Measurements from ENCODE around the gene NECTIN2. TPM values are rescaled to one million over a fixed set of nuclear protein-coding genes. Genes with fewer than 3 reads are reported as not detected.
"Not testable (repeated sequence)": the region's sequence is repeated elsewhere in the genome, so short reads cannot be mapped to it uniquely, and the experiment has no call there.

Gene NECTIN2
- total and polyA plus RNA-seq, 8 donors = 1.8 to 160 (median 73.8) TPM

GRCh38 chr19:44925114-44925891 is 79.2 kb downstream of the NECTIN2 start:
- Histone ChIP-seq H3K9me3 (no peaks in the 10 kb centered on the region), H3K4me1 (peaks cover 5 to 37% (median 15%) of the 10 kb centered on the region in 4 donors), H3K36me3 (no peaks in the 10 kb centered on the region), H3K27ac (peak overlapping the region; percentile 44 to 72 (median 58)), H3K4me3 (no peak overlapping the region), H3K27me3 (peaks cover 0 to 4% (median 0%) of the 10 kb centered on the region in 3 donors)
- TF ChIP-seq EP300 (IDR thresholded peaks at IDR 0.05) = no peak
- peak in 1 of 3 donors; percentile 50 for TF ChIP-seq POLR2AphosphoS5 (IDR thresholded peaks at IDR 0.05)
- peak; percentile 52 to 80 for DNase-seq
- WGBS, 5 donors = 28 to 59% (median 52%) methylated on average over 8 of the region's 8 CpGs
- intact Hi-C loops (cut with DNase I; ENCODE audit: low total_unique reads) = no loop called here

DNA sequence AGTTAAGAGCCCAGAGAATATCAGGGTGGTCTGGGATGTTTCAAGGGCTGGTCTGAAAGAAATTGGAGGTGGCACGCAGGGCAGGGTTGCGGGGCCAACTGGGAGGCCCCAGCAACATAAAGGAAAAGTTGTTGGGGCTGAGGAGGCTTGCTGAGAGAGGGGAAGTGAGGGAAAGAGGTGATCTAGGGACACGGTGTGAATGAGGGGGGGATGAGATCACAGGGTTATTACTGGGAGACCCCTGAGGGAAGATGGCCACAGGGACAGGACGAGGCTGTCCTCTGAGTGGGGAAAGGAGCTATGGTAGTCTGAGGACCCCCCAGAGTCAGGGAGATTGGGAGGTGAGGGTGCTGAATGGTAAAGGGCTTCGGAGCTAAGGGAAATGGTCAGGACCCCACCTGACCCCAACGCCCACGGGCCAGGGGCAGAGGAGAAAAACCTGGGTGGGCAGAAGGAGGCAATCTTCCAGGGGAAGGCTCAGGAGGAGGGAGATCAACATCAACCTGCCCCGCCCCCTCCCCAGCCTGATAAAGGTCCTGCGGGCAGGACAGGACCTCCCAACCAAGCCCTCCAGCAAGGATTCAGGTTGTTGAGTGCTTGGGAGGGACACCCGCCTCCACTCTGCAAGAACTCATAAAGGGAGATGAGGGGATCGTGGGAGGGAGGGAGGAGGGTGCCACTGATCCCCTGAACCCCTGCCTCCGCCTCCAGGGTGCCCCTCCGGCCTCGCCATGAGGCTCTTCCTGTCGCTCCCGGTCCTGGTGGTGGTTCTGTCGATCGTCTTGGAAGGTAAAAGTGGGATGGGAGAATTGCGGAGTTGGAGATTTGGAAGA is 80.4 kb downstream of the NECTIN2 start:
- H3K36me3 ChIP-seq; DNase-seq; H3K27me3 ChIP-seq; intact Hi-C loops (cut with DNase I; ENCODE audit: low total_unique reads); H3K9me3 ChIP-seq: not testable (repeated sequence)
- 34 to 63% (median 50%) methylated on average over 9 to 19 of the region's 19 CpGs for WGBS, 5 donors
- Histone ChIP-seq H3K27ac (peak overlapping the region in 3 of 5 donors; percentile 18 to 67 (median 43)), H3K4me1 (peaks cover 5 to 37% (median 15%) of the 10 kb centered on the region in 4 donors), H3K4me3 (peak overlapping the region in 2 of 4 donors; percentile 13 to 24)

- 29 to 48% (median 40%) methylated on average over 5 of the region's 5 CpGs for WGBS, 5 donors
- Histone ChIP-seq H3K36me3 (no peaks in the 10 kb centered on the region), H3K27ac (peak overlapping the region in 3 of 5 donors; percentile 34 to 64 (median 43))
Measured at GRCh38 chr19:44927746-44928145, 81.6 kb downstream of the NECTIN2 start.

GRCh38 chr19:44930088-44930487 is 84.0 kb downstream of the NECTIN2 start:
- no peak overlapping the region for H3K4me3 ChIP-seq
- WGBS, 5 donors = 65 to 83% (median 83%) methylated on average over 7 of the region's 7 CpGs
- DNase-seq = no peak
- H3K9me3 ChIP-seq = no peaks in the 10 kb centered on the region
- peaks cover 0 to 4% (median 0%) of the 10 kb centered on the region in 3 donors for H3K27me3 ChIP-seq
- no peaks in the 10 kb centered on the region for H3K36me3 ChIP-seq
- H3K27ac ChIP-seq = no peak overlapping the region
- peaks cover 5 to 27% (median 15%) of the 10 kb centered on the region in 4 donors for H3K4me1 ChIP-seq
- intact Hi-C loops (cut with DNase I; ENCODE audit: low total_unique reads) = no loop called here
- TF ChIP-seq POLR2AphosphoS5 (IDR thresholded peaks at IDR 0.05) (no peak), EP300 (IDR thresholded peaks at IDR 0.05) (no peak), CTCF (IDR thresholded peaks at IDR 0.05) (no peak), POLR2A (IDR thresholded peaks at IDR 0.05) (no peak)

More at GRCh38 chr19:44927746-44928145, 81.6 kb downstream of the NECTIN2 start:
- Histone ChIP-seq H3K4me3 (no peak overlapping the region), H3K9me3 (no peaks in the 10 kb centered on the region), H3K4me1 (peaks cover 5 to 37% (median 15%) of the 10 kb centered on the region in 4 donors), H3K27me3 (peaks cover 0 to 4% (median 0%) of the 10 kb centered on the region in 3 donors)
- no peak for DNase-seq
- TF ChIP-seq POLR2AphosphoS5 (IDR thresholded peaks at IDR 0.05) (no peak), CTCF (IDR thresholded peaks at IDR 0.05) (no peak), POLR2A (IDR thresholded peaks at IDR 0.05) (no peak), EP300 (IDR thresholded peaks at IDR 0.05) (no peak)
- intact Hi-C loops (cut with DNase I; ENCODE audit: low total_unique reads) = no loop called here

GRCh38 chr19:44931541-44931940 is 85.4 kb downstream of the NECTIN2 start:
- no peak for DNase-seq
- Histone ChIP-seq H3K4me3 (no peak overlapping the region), H3K36me3 (no peaks in the 10 kb centered on the region), H3K9me3 (no peaks in the 10 kb centered on the region), H3K27ac (no peak overlapping the region), H3K27me3 (peaks cover 0 to 2% (median 0%) of the 10 kb centered on the region in 3 donors), H3K4me1 (peaks cover 4 to 20% (median 13%) of the 10 kb centered on the region in 4 donors)
- intact Hi-C loops (cut with DNase I; ENCODE audit: low total_unique reads) = no loop called here
- TF ChIP-seq EP300 (IDR thresholded peaks at IDR 0.05) (no peak), POLR2A (IDR thresholded peaks at IDR 0.05) (no peak), POLR2AphosphoS5 (IDR thresholded peaks at IDR 0.05) (no peak)
- WGBS, 5 donors = 85 to 89% (median 88%) methylated on average over 4 of the region's 4 CpGs

Other genes starting within 250 kb of the NECTIN2 start
- under 1 TPM in 1 of 5 donors, not detected in 4; 0.73 TPM for gene IGSF23, start 232.7 kb upstream of the NECTIN2 start, total RNA-seq
- gene IGSF23, start 232.7 kb upstream of the NECTIN2 start, polyA plus RNA-seq = not detected
- gene PVR, start 202.4 kb upstream of the NECTIN2 start, total RNA-seq = 10 to 100 TPM; 33.2 to 80.8 (median 39.1) TPM
- gene PVR, start 202.4 kb upstream of the NECTIN2 start, polyA plus RNA-seq = 10 to 100 TPM in 1 of 3 donors, 1 to 10 TPM in 2; 4.9 to 15.8 (median 10.0) TPM
- gene CEACAM19, start 174.8 kb upstream of the NECTIN2 start, total RNA-seq = 10 to 100 TPM in 1 of 5 donors, 1 to 10 TPM in 3, under 1 TPM in 1; 0.58 to 17.0 (median 2.9) TPM
- gene CEACAM19, start 174.8 kb upstream of the NECTIN2 start, polyA plus RNA-seq = 1 to 10 TPM; 2.0 to 6.4 (median 2.3) TPM
- not detected for gene CEACAM16, start 147.1 kb upstream of the NECTIN2 start, total RNA-seq
- not detected for gene CEACAM16, start 147.1 kb upstream of the NECTIN2 start, polyA plus RNA-seq
- 100 to 1,000 TPM in 3 of 5 donors, 10 to 100 TPM in 1, 1 to 10 TPM in 1; 4.4 to 322 (median 139) TPM for gene BCL3, start 97.6 kb upstream of the NECTIN2 start, total RNA-seq
- 10 to 100 TPM; 53.5 to 94.1 (median 65.5) TPM for gene BCL3, start 97.6 kb upstream of the NECTIN2 start, polyA plus RNA-seq
- 100 to 1,000 TPM in 1 of 5 donors, 10 to 100 TPM in 4; 13.2 to 178 (median 57.2) TPM for gene CBLC, start 68.4 kb upstream of the NECTIN2 start, total RNA-seq
- 10 to 100 TPM; 23.3 to 50.9 (median 27.4) TPM for gene CBLC, start 68.4 kb upstream of the NECTIN2 start, polyA plus RNA-seq
- 100 to 1,000 TPM in 2 of 5 donors, 10 to 100 TPM in 3; 31.9 to 265 (median 76.8) TPM for gene BCAM, start 37.2 kb upstream of the NECTIN2 start, total RNA-seq
- gene BCAM, start 37.2 kb upstream of the NECTIN2 start, polyA plus RNA-seq = 10 to 100 TPM in 2 of 3 donors, 1 to 10 TPM in 1; 7.3 to 38.7 (median 20.5) TPM
- 100 to 1,000 TPM in 1 of 5 donors, 10 to 100 TPM in 3, 1 to 10 TPM in 1; 7.1 to 100 (median 24.6) TPM for gene TOMM40, start 45.0 kb downstream of the NECTIN2 start, total RNA-seq
- gene TOMM40, start 45.0 kb downstream of the NECTIN2 start, polyA plus RNA-seq = 10 to 100 TPM; 22.5 to 46.8 (median 31.5) TPM
- gene APOE, start 59.5 kb downstream of the NECTIN2 start, total RNA-seq = 100 to 1,000 TPM in 3 of 5 donors, 10 to 100 TPM in 2; 13.4 to 485 (median 235) TPM
- gene APOE, start 59.5 kb downstream of the NECTIN2 start, polyA plus RNA-seq = 100 to 1,000 TPM in 1 of 3 donors, 10 to 100 TPM in 2; 35.1 to 166 (median 72.2) TPM
- 10 to 100 TPM in 1 of 5 donors, 1 to 10 TPM in 2, not detected in 2; 5.4 to 70.6 (median 5.7) TPM for gene APOC1, start 68.3 kb downstream of the NECTIN2 start, total RNA-seq
- 10 to 100 TPM; 13.3 to 68.3 (median 21.9) TPM for gene APOC1, start 68.3 kb downstream of the NECTIN2 start, polyA plus RNA-seq
- not detected for gene APOC4, start 95.9 kb downstream of the NECTIN2 start, total RNA-seq
- under 1 TPM in 1 of 3 donors, not detected in 2; 0.33 TPM for gene APOC4, start 95.9 kb downstream of the NECTIN2 start, polyA plus RNA-seq
- 10 to 100 TPM in 1 of 5 donors, not detected in 4; 16.8 TPM for gene APOC2, start 99.8 kb downstream of the NECTIN2 start, total RNA-seq
- 1 to 10 TPM in 1 of 3 donors, under 1 TPM in 1, not detected in 1; 0.75 to 2.5 TPM for gene APOC2, start 99.8 kb downstream of the NECTIN2 start, polyA plus RNA-seq
- 100 to 1,000 TPM in 2 of 5 donors, 10 to 100 TPM in 3; 39.3 to 152 (median 86.6) TPM for gene CLPTM1, start 109.1 kb downstream of the NECTIN2 start, total RNA-seq
- 10 to 100 TPM; 43.4 to 73.3 (median 60.1) TPM for gene CLPTM1, start 109.1 kb downstream of the NECTIN2 start, polyA plus RNA-seq
- gene RELB, start 155.2 kb downstream of the NECTIN2 start, total RNA-seq = 10 to 100 TPM in 2 of 5 donors, 1 to 10 TPM in 2, not detected in 1; 3.2 to 33.5 (median 10.2) TPM
- 10 to 100 TPM in 2 of 3 donors, 1 to 10 TPM in 1; 9.8 to 27.0 (median 14.9) TPM for gene RELB, start 155.2 kb downstream of the NECTIN2 start, polyA plus RNA-seq
- 100 to 1,000 TPM in 3 of 5 donors, 10 to 100 TPM in 2; 27.0 to 491 (median 274) TPM for gene CLASRP, start 192.7 kb downstream of the NECTIN2 start, total RNA-seq
- 100 to 1,000 TPM in 1 of 3 donors, 10 to 100 TPM in 2; 47.7 to 131 (median 86.6) TPM for gene CLASRP, start 192.7 kb downstream of the NECTIN2 start, polyA plus RNA-seq
- gene ZNF296, start 230.2 kb downstream of the NECTIN2 start, total RNA-seq = 10 to 100 TPM in 2 of 5 donors, 1 to 10 TPM in 1, under 1 TPM in 1, not detected in 1; 0.45 to 13.4 (median 7.4) TPM
- 1 to 10 TPM; 2.7 to 7.0 (median 5.0) TPM for gene ZNF296, start 230.2 kb downstream of the NECTIN2 start, polyA plus RNA-seq
- 100 to 1,000 TPM in 1 of 5 donors, 10 to 100 TPM in 2, 1 to 10 TPM in 2; 1.8 to 107 (median 11.2) TPM for gene GEMIN7, start 233.0 kb downstream of the NECTIN2 start, total RNA-seq
- 10 to 100 TPM; 28.2 to 44.3 (median 36.0) TPM for gene GEMIN7, start 233.0 kb downstream of the NECTIN2 start, polyA plus RNA-seq
- 100 to 1,000 TPM in 1 of 5 donors, 10 to 100 TPM in 4; 25.7 to 268 (median 55.4) TPM for gene PPP1R37, start 246.9 kb downstream of the NECTIN2 start, total RNA-seq
- 10 to 100 TPM; 32.4 to 95.8 (median 39.7) TPM for gene PPP1R37, start 246.9 kb downstream of the NECTIN2 start, polyA plus RNA-seq

All from stomach (tissue), 9 donors.